Activated B cell treated with CpG ODN at 0.5 μM for 24 hours (primary cell): ENCODE data around the gene MMP20. TPM values are rescaled to one million over a fixed set of nuclear protein-coding genes. Genes with fewer than 3 reads are reported as not detected.

ENCODE experiments used
- ATAC-seq: fragments of 200-7000 bp; cut with Tn5 transposase; one replicate; pipeline ENCODE4 v1.10.0; 2021; ENCODE audit warnings: low read depth, mild to moderate bottlenecking, moderate library complexity
- CTCF ChIA-PET: fragments of 350-600 bp; sonication (Branson Sonifier 250); formaldehyde crosslinking; loops from one replicate; lab custom pipeline; 2021; ENCODE audit warnings: antibody characterized with exemption; lab: Charles Lee
- POLR2A ChIA-PET: fragments of 350-600 bp; sonication (Branson Sonifier 250); formaldehyde crosslinking; loops from one replicate; lab custom pipeline; 2021; ENCODE audit warnings: antibody characterized with exemption; lab: Charles Lee
- DNase-seq: peaks from one replicate; pipeline ENCODE4 v3.0.0; 2022
- H3K27ac Mint-ChIP-seq: one replicate; pipeline ENCODE4 v1.8.0; 2020; ENCODE audit warnings: mixed read lengths
- H3K27me3 Mint-ChIP-seq: one replicate; pipeline ENCODE4 v1.8.0; 2021; ENCODE audit warnings: mixed read lengths
- H3K36me3 Mint-ChIP-seq: one replicate; pipeline ENCODE4 v1.8.0; 2021; ENCODE audit warnings: low read depth, mixed read lengths
- H3K4me1 Mint-ChIP-seq: one replicate; pipeline ENCODE4 v1.8.0; 2021; ENCODE audit warnings: mixed read lengths
- H3K4me3 Mint-ChIP-seq: one replicate; pipeline ENCODE4 v1.8.0; 2020; ENCODE audit warnings: mild to moderate bottlenecking, mixed read lengths
- H3K9me3 Mint-ChIP-seq: one replicate; pipeline ENCODE4 v1.8.0; 2020; ENCODE audit warnings: mixed read lengths
- CTCF ChIP-seq: fragments of 200-600 bp; IDR thresholded peaks from one replicate; pipeline ENCODE4 v1.8.0; 2022; ENCODE audit warnings: antibody characterized with exemption, mild to moderate bottlenecking
- intact Hi-C: fragments of 100-400 bp; cut with micrococcal nuclease; formaldehyde crosslinking; loops from one replicate; pipeline ENCODE4 v1.15.1; 2024
- total RNA-seq: library from RNA; stranded (reverse); gene quantifications from 2 replicates; pipeline ENCODE4 v1.2.3, GENCODE V29; 2022

The MMP20 gene
- total RNA-seq, 1 donor from 2014 or later, result not detected

GRCh38 chr11:102583141-102583873 is 41.8 kb downstream of the MMP20 start:
- ChIA-PET POLR2A (no interaction called here), CTCF (no interaction called here)
- DNase-seq (no peak), ATAC-seq (no peak)
- Mint-ChIP-seq H3K9me3 (peaks cover 5% of the 10 kb centered on the region), H3K27ac (no peak overlapping the region), H3K4me1 (peaks cover 37% of the 10 kb centered on the region), H3K36me3 (no peaks in the 10 kb centered on the region), H3K27me3 (no peaks in the 10 kb centered on the region), H3K4me3 (no peak overlapping the region)
- intact Hi-C loops, result loop anchor here (1.0 kb wide), 1 partner anchor 8 kb away; no protein-coding TSS in a partner anchor
- TF ChIP-seq CTCF, result no peak

GRCh38 chr11:102582140-102582539 is 43.0 kb downstream of the MMP20 start:
- H3K4me3 Mint-ChIP-seq, result no peak overlapping the region
- no peak for ATAC-seq
- no peaks in the 10 kb centered on the region for H3K36me3 Mint-ChIP-seq
- intact Hi-C loops, result no loop called here
- no peak for DNase-seq
- ChIA-PET CTCF (no interaction called here), POLR2A (no interaction called here)
- H3K9me3 Mint-ChIP-seq, result peaks cover 4% of the 10 kb centered on the region
- TF ChIP-seq CTCF, result no peak
- peaks cover 40% of the 10 kb centered on the region for H3K4me1 Mint-ChIP-seq
- H3K27me3 Mint-ChIP-seq, result no peaks in the 10 kb centered on the region
- H3K27ac Mint-ChIP-seq, result no peak overlapping the region

GRCh38 chr11:102581066-102581465 is 44.1 kb downstream of the MMP20 start:
- Mint-ChIP-seq H3K36me3 (no peaks in the 10 kb centered on the region), H3K4me3 (no peak overlapping the region), H3K9me3 (peaks cover 2% of the 10 kb centered on the region), H3K27me3 (no peaks in the 10 kb centered on the region), H3K4me1 (peaks cover 49% of the 10 kb centered on the region), H3K27ac (peak overlapping the region; percentile 1)
- no peak for ATAC-seq
- ChIA-PET POLR2A (no interaction called here), CTCF (no interaction called here)
- TF ChIP-seq CTCF, result no peak
- DNase-seq, result no peak
- intact Hi-C loops, result no loop called here

- POLR2A ChIA-PET, result no interaction called here
- Mint-ChIP-seq H3K27ac (peak overlapping the region; percentile 38), H3K4me1 (peaks cover 54% of the 10 kb centered on the region), H3K4me3 (no peak overlapping the region), H3K36me3 (no peaks in the 10 kb centered on the region), H3K9me3 (peaks cover 2% of the 10 kb centered on the region), H3K27me3 (no peaks in the 10 kb centered on the region)
- CTCF ChIA-PET, result interaction anchor here (1.0 kb wide), 1 partner anchor 33 kb away, joined by 3 read pairs; no protein-coding TSS in a partner anchor
- ATAC-seq, result no peak
- no peak for DNase-seq
- intact Hi-C loops, result no loop called here
- TF ChIP-seq CTCF, result no peak
Measured at GRCh38 chr11:102580185-102580951, 44.8 kb downstream of the MMP20 start.

GRCh38 chr11:102577723-102578122 is 47.4 kb downstream of the MMP20 start:
- H3K4me1 Mint-ChIP-seq, result peaks cover 46% of the 10 kb centered on the region

More at GRCh38 chr11:102577723-102578122, 47.4 kb downstream of the MMP20 start:
- CTCF ChIA-PET, result interaction anchor here (1.2 kb wide), 1 partner anchor 82 kb away, joined by 3 read pairs; no protein-coding TSS in a partner anchor
- intact Hi-C loops, result loop anchor here (2.0 kb wide), 2 partner anchors 13 to 17 kb away; no protein-coding TSS in a partner anchor
- Mint-ChIP-seq H3K4me3 (no peak overlapping the region), H3K27me3 (no peaks in the 10 kb centered on the region), H3K27ac (no peak overlapping the region), H3K36me3 (no peaks in the 10 kb centered on the region), H3K9me3 (no peaks in the 10 kb centered on the region)
- ATAC-seq (no peak), DNase-seq (no peak)
- TF ChIP-seq CTCF, result no peak
- POLR2A ChIA-PET, result interaction anchor here (0.8 kb wide), 1 partner anchor 31 kb away, joined by 3 read pairs; no protein-coding TSS in a partner anchor
